NCI-H1930 (cell line): ENCODE data around the gene RAD23B.

ENCODE experiments used
- DNase-seq, 2 experiments: peaks; one replicate each; lab custom pipeline; 2025; lab: John Stamatoyannopoulos, UW

RAD23B gene

GRCh38 chr9:107269254-107269653, 13.8 kb upstream of the RAD23B start:
- DNase-seq: no peak

GRCh38 chr9:107269681-107270080, 13.4 kb upstream of the RAD23B start:
- DNase-seq: no peak

- DNase-seq: no peak
These were observed 13.0 kb upstream of the RAD23B start for GRCh38 chr9:107270082-107270481.

- DNase-seq: no peak
These were observed 12.5 kb upstream of the RAD23B start for GRCh38 chr9:107270580-107270979.

GRCh38 chr9:107273634-107274033, 9.4 kb upstream of the RAD23B start:
- DNase-seq: no peak

GRCh38 chr9:107274096-107274495, 9.0 kb upstream of the RAD23B start:
- no peak for DNase-seq

GRCh38 chr9:107274953-107275422, 8.1 kb upstream of the RAD23B start:
- no peak for DNase-seq

GRCh38 chr9:107275530-107275929, 7.5 kb upstream of the RAD23B start:
- no peak for DNase-seq

- DNase-seq: no peak
These were observed 5.9 kb upstream of the RAD23B start for GRCh38 chr9:107276966-107277710.

- no peak for DNase-seq
These were observed 5.3 kb upstream of the RAD23B start for GRCh38 chr9:107277801-107278200.

GRCh38 chr9:107279086-107279485, 4.0 kb upstream of the RAD23B start:
- no peak for DNase-seq

GRCh38 chr9:107280543-107280942, 2.5 kb upstream of the RAD23B start:
- DNase-seq: no peak

GRCh38 chr9:107281184-107281583, 1.9 kb upstream of the RAD23B start:
- no peak for DNase-seq

- no peak for DNase-seq
These were observed 984 bp upstream of the RAD23B start for GRCh38 chr9:107281922-107282667.

GRCh38 chr9:107283623-107284616, 841 bp downstream of the RAD23B start:
- DNase-seq: peak; percentile 48 to 56

GRCh38 chr9:107284636-107285035, 1.6 kb downstream of the RAD23B start:
- DNase-seq: no peak

GRCh38 chr9:107285286-107285685, 2.2 kb downstream of the RAD23B start:
- DNase-seq: no peak

GRCh38 chr9:107286057-107286456, 3.0 kb downstream of the RAD23B start:
- no peak for DNase-seq

GRCh38 chr9:107288701-107289100, 5.6 kb downstream of the RAD23B start:
- no peak for DNase-seq

GRCh38 chr9:107290619-107291018, 7.5 kb downstream of the RAD23B start:
- DNase-seq: no peak

GRCh38 chr9:107292821-107293542, 9.9 kb downstream of the RAD23B start:
- DNase-seq: no peak
